ENCODE results near the gene LCNL1.

DNA sequence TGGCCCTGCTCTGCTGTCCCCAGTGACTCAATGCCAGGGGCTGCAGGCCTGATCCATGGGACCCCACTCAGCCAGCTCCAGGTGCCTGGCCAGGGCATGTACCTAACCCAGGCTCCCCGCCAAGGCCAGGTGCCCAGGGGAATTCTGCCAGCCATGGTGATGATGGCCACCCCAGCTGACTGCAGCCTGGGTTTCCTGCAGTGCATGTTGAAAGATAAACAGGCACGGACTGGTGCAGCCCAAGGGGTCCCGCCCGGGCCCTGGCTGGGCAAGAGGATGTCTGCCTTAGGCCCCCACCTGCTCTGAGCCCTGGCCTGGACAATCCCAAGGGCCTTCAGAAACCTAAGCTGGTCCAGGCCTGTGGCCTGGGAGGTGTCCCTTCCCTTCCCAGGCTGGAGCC, 44.0 kb downstream of the LCNL1 start:
- TF ChIP-seq POLR2A (IDR thresholded peaks at IDR 0.05) (no peak), CTCF (IDR thresholded peaks at IDR 0.05) (no peak), POLR2AphosphoS5 (IDR thresholded peaks at IDR 0.05; ENCODE audit: insufficient read depth in 1 of 2, low read depth in 1 of 2) (no peak)

Measured in vagina (tissue), 2 donors.